RWPE2 (cell line): ENCODE results near the gene SPATA3.

ENCODE experiments used
- ATAC-seq: fragments of 200-7000 bp; cut with Tn5 transposase; 3 replicates; pipeline ENCODE4 v1.9.1; 2021; ENCODE audit warnings: low read depth
- DNase-seq: peaks from one replicate; pipeline ENCODE4 v3.0.0-alpha.2; 2020; ENCODE audit warnings: low spot score
- H3K27ac ChIP-seq: fragments of 450-650 bp; 2 replicates; pipeline ENCODE4 v1.5.1; 2017; ENCODE audit warnings: mild to moderate bottlenecking; ENCODE audit not compliant: poor library complexity, severe bottlenecking
- H3K27me3 ChIP-seq: fragments of 250-450 bp; sonication (Bioruptor Pico); 2 replicates; pipeline ENCODE4 v1.5.1; 2021; ENCODE audit warnings: mild to moderate bottlenecking, moderate library complexity; ENCODE audit not compliant: insufficient read depth, poor library complexity, severe bottlenecking
- H3K36me3 ChIP-seq: fragments of 250-450 bp; sonication (Bioruptor Pico); 2 replicates; pipeline ENCODE4 v1.5.1; 2020; ENCODE audit warnings: low read depth, mild to moderate bottlenecking, moderate library complexity
- H3K4me1 ChIP-seq: fragments of 250-450 bp; sonication (Bioruptor Pico); 2 replicates; pipeline ENCODE4 v1.5.1; 2021; ENCODE audit warnings: mild to moderate bottlenecking, moderate library complexity; ENCODE audit not compliant: insufficient read depth, poor library complexity, severe bottlenecking
- H3K4me3 ChIP-seq: fragments of 250-450 bp; sonication (Bioruptor Pico); 2 replicates; pipeline ENCODE4 v1.5.1; 2021; ENCODE audit warnings: mild to moderate bottlenecking, moderate library complexity; ENCODE audit not compliant: severe bottlenecking
- H3K9me3 ChIP-seq: fragments of 250-450 bp; sonication (Bioruptor Pico); 2 replicates; pipeline ENCODE4 v1.5.1; 2021; ENCODE audit warnings: mild to moderate bottlenecking, moderate library complexity; ENCODE audit not compliant: severe bottlenecking
- CTCF ChIP-seq: fragments of 450-650 bp; IDR thresholded peaks from one replicate; pipeline ENCODE4 v1.5.1; 2017; ENCODE audit warnings: mild to moderate bottlenecking, moderate library complexity; ENCODE audit not compliant: poor library complexity, severe bottlenecking

The SPATA3 gene

GRCh38 chr2:230982528-230982927 lies 13.4 kb upstream of the SPATA3 start:
- Histone ChIP-seq H3K36me3 (no peaks in the 10 kb centered on the region), H3K4me1 (no peaks in the 10 kb centered on the region), H3K27ac (no peak overlapping the region), H3K27me3 (no peaks in the 10 kb centered on the region), H3K4me3 (no peak overlapping the region), H3K9me3 (no peaks in the 10 kb centered on the region)
- no peak for DNase-seq
- no peak for TF ChIP-seq CTCF
- ATAC-seq, result no peak

- Histone ChIP-seq H3K27ac (no peak overlapping the region), H3K4me1 (no peaks in the 10 kb centered on the region), H3K9me3 (no peaks in the 10 kb centered on the region), H3K4me3 (no peak overlapping the region), H3K36me3 (no peaks in the 10 kb centered on the region), H3K27me3 (no peaks in the 10 kb centered on the region)
- ATAC-seq, result no peak
- TF ChIP-seq CTCF, result no peak
- no peak for DNase-seq
Measured at GRCh38 chr2:230983566-230983965, 12.4 kb upstream of the SPATA3 start.

GRCh38 chr2:230984393-230985220 lies 11.3 kb upstream of the SPATA3 start:
- no peak for ATAC-seq
- no peaks in the 10 kb centered on the region for H3K4me1 ChIP-seq

GRCh38 chr2:230985519-230986231 lies 10.2 kb upstream of the SPATA3 start:
- no peaks in the 10 kb centered on the region for H3K9me3 ChIP-seq
- no peak for DNase-seq
- no peak for TF ChIP-seq CTCF
- H3K36me3 ChIP-seq, result no peaks in the 10 kb centered on the region
- H3K4me1 ChIP-seq, result no peaks in the 10 kb centered on the region
- no peak for ATAC-seq
- no peak overlapping the region for H3K27ac ChIP-seq
- H3K4me3 ChIP-seq, result no peak overlapping the region
- peaks cover 12% of the 10 kb centered on the region for H3K27me3 ChIP-seq

More at GRCh38 chr2:230984393-230985220, 11.3 kb upstream of the SPATA3 start:
- Histone ChIP-seq H3K27me3 (peaks cover under 1% of the 10 kb centered on the region), H3K4me3 (no peak overlapping the region), H3K27ac (no peak overlapping the region), H3K36me3 (no peaks in the 10 kb centered on the region), H3K9me3 (no peaks in the 10 kb centered on the region)
- no peak for TF ChIP-seq CTCF
- no peak for DNase-seq
